ENCODE data around the gene PDE8A. TPM values are rescaled to one million over a fixed set of nuclear protein-coding genes. Genes with fewer than 3 reads are reported as not detected.

The PDE8A gene
- total and polyA plus RNA-seq, 2 donors (not counting 3 experiments of a cell fraction or from before 2014, with no cell fraction given): 21.3 to 45.7 TPM

DNA sequence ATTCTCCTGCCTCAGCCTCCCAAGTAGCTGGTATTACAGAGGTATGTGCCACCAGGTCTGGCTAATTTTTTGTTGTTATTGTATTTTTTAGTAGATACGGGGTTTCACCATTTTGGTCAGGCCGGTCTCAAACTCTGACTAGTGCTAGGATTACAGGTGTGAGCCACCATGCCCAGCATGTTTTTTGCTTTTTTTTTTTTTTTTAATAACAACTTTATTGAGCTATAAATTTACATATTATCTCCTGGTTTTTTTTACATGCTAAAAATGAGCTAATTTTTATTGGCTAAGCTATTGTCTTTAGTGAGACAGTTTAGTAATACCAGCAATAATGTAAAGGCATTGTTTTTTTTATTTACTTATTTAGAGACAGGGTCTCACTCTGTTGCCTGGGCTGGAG lies 105.2 kb downstream of the PDE8A start:
- dilution Hi-C loops (cut with MboI; ENCODE audit: extremely low pct_ligation_motif_present, low sequenced_read_pairs): no loop called here

More for the DNA sequence above, 105.2 kb downstream of the PDE8A start:
- no TSS peak for BruUV-seq (replicated peaks)
- H4K20me1 ChIP-seq (replicated peaks; ENCODE audit: control insufficient read depth, extremely low read depth, insufficient read depth, low read length): no peaks in the 10 kb centered on the region
- DNase-seq (ENCODE audit: low read depth, low spot score) (no peak), FAIRE-seq (no peak)
- no peak overlapping the region for H2AFZ ChIP-seq (ENCODE audit: low read depth, low read length)
- H3K79me2 ChIP-seq (ENCODE audit: control insufficient read depth, insufficient read depth, low read length): no peaks in the 10 kb centered on the region
- H3K4me3 ChIP-seq (replicated peaks in 1 of 3; ENCODE audit: insufficient read depth in 1 of 3, low read depth in 1 of 3, low read length in 3 of 3): no peak overlapping the region
- no peak overlapping the region for H3K4me2 ChIP-seq (ENCODE audit: insufficient read depth, low read length)
- no peak overlapping the region for H3K27ac ChIP-seq (ENCODE audit: insufficient read depth, low read depth, low read length)
- ChIA-PET POLR2A (no interaction called here), CTCF (interaction anchor here (0.8 to 1.4 kb wide), 5 partner anchors 8 to 82 kb away, joined by 3 to 4 read pairs (median 3); no protein-coding TSS in a partner anchor)
- no peaks in the 10 kb centered on the region for H3K9me3 ChIP-seq (replicated peaks; ENCODE audit: control insufficient read depth, insufficient read depth, low read length)
- H3K9ac ChIP-seq (replicated peaks; ENCODE audit: extremely low read depth, insufficient read depth, low read length): no peak overlapping the region
- TF ChIP-seq EZH2 (IDR thresholded peaks at IDR 0.05; ENCODE audit: borderline replicate concordance, low read depth, low read length, severe bottlenecking): no peak
- TF ChIP-seq POLR2A (IDR thresholded peaks at IDR 0.05; ENCODE audit: low read depth, low read length): no peak
- TF ChIP-seq POLR2AphosphoS5 (IDR thresholded peaks at IDR 0.05; ENCODE audit: insufficient read depth, low read depth, low read length): no peak
- no peak for TF ChIP-seq JUN (IDR thresholded peaks at IDR 0.05; ENCODE audit: borderline replicate concordance, insufficient read depth, insufficient read length, low read depth)
- TF ChIP-seq MYC (IDR thresholded peaks at IDR 0.05; ENCODE audit: low read depth, low read length): no peak
- no peak for TF ChIP-seq GATA2 (IDR thresholded peaks at IDR 0.05; ENCODE audit: insufficient read depth, insufficient read length, low read depth, low read length)
- TF ChIP-seq FOS (IDR thresholded peaks at IDR 0.05; ENCODE audit: borderline replicate concordance, insufficient read depth, low read length): no peak
- TF ChIP-seq MAX (IDR thresholded peaks at IDR 0.05; ENCODE audit: insufficient read depth, insufficient read length): no peak
- TF ChIP-seq, protein P1, sequence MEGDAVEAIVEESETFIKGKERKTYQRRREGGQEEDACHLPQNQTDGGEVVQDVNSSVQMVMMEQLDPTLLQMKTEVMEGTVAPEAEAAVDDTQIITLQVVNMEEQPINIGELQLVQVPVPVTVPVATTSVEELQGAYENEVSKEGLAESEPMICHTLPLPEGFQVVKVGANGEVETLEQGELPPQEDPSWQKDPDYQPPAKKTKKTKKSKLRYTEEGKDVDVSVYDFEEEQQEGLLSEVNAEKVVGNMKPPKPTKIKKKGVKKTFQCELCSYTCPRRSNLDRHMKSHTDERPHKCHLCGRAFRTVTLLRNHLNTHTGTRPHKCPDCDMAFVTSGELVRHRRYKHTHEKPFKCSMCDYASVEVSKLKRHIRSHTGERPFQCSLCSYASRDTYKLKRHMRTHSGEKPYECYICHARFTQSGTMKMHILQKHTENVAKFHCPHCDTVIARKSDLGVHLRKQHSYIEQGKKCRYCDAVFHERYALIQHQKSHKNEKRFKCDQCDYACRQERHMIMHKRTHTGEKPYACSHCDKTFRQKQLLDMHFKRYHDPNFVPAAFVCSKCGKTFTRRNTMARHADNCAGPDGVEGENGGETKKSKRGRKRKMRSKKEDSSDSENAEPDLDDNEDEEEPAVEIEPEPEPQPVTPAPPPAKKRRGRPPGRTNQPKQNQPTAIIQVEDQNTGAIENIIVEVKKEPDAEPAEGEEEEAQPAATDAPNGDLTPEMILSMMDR (IDR thresholded peaks at IDR 0.05; ENCODE audit: extremely low read depth in 1 of 2, insufficient read depth in 1 of 2, low read depth in 1 of 2, low read length in 2 of 2): no peak
- H3K36me3 ChIP-seq (ENCODE audit: control insufficient read depth in 2 of 2, extremely low read depth in 1 of 2, insufficient read depth in 2 of 2, low read length in 2 of 2): no peaks in the 10 kb centered on the region
- intact Hi-C loops (cut with micrococcal nuclease): no loop called here
- no peaks in the 10 kb centered on the region for H3K27me3 ChIP-seq (ENCODE audit: control insufficient read depth in 2 of 2, insufficient read depth in 2 of 2, low read length in 2 of 2)
- H3K4me1 ChIP-seq (ENCODE audit: control insufficient read depth, extremely low read depth, insufficient read depth, low read length): no peaks in the 10 kb centered on the region
- no peaks in the 10 kb centered on the region for H3K9me1 ChIP-seq (replicated peaks; ENCODE audit: control insufficient read depth, extremely low read depth, insufficient read depth, low read length)
